DLD1 (cell line): ENCODE measurements around the gene DCHS2.

Source experiments
- in situ Hi-C: cut with HindIII; loops from 2 replicates; pipeline ENCODE4 v1.10.0; 2017; ENCODE audit warnings: low sequenced_read_pairs

DCHS2 gene

DNA sequence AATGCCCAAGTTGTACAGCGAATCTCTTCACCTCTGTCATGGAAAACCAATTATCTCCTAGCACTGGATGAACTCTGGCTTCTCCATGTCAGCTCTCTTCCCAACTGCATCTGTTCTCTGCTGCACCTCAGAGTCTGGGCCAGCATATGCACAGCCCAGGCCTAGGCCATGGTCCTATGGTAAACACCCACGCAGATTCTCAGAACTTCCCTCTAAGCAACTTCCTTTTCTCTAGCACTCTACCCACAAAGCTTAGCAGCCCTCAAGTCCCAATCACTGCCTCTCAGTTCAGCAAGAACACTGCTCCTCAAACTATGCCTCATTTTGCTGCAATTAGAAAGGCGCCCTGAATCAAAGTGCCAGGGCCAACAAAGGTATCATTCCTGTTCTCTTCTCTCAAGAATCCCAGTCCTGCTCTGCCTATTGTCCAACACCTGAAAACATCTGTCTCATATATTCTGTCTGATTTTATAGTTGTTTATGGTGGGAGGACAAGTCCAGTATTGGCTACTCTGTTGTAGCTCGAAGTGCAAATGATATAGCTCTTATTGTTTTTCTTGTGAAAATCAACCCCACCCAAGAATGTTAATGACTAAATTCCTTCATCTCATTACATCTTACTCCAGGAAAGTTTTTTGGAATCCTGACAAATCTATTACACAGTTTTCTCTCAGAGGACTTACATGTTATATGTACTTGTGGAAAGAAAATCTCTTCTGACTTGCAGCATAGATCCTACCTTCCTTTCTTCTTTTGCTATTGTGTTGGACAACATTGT, 85.4 kb downstream of the DCHS2 start:
- in situ Hi-C loops = no loop called here

DNA sequence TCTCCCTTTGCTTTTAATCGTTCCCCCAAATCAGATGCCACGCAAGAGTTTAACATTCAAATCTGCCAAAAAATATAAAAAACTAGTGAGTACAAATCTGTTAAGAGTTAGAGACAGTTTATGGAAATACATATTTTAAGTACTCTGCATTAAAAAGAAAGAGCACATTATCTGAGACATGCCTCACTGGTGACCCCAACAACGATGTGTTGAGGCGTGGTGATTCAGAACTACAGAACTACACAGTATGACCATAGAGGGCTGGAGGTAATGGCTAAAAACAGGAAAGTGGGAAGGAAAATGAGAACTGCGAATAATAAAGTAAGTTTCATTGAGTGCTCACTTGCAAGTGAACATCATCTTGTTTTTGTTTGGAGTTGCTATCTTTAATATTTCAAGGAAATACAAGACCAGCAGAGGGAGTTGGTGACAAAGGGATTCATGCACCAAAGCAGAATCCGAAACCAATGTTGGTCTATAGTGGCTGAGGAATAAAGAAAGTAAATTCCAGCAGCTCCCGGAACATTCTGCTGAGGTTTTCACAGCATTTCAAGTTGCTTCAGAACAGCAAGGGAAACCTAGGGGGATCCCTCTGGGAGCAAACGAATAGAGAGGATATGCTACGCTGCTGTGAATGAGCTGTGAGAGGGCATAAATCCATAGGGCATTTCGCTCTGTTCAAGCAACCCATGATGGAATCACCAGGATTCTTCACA, 92.2 kb downstream of the DCHS2 start:
- in situ Hi-C loops = no loop called here

DNA sequence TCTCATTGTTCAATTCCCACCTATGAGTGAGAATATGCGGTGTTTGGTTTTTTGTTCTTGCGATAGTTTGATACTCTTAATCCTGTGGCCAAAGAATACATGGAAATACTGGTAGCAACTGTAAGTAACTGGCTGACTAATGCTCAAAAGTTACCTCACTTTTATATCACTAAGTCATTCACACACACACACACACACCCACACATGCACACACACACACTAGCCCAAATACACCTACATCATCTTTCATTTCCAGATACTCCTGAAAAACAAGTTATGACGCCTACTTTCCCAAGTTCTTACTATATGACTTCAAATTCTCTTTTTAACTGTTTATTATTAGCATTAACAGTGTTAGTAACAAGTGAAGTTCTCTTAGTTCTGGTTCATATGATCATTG, 101.3 kb downstream of the DCHS2 start:
- in situ Hi-C loops = no loop called here

DNA sequence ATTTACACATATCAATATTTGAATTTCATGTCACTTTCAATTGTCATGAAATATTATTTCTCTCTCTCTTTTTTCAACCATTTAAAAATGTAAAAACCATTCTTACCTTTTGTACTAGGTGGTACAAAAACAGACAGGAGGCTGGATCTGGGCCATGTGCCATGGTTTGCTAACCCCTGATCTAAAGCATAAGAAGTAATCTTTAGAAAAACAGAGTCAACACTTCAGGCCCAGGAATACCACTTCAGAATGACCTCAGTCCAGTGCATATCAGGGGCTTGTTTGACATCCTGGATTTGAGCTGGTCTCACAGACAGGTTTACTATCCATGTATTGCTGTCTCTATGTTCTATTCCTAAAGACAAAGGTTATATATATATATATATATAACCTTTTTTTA, 102.5 kb downstream of the DCHS2 start:
- in situ Hi-C loops = no loop called here

DNA sequence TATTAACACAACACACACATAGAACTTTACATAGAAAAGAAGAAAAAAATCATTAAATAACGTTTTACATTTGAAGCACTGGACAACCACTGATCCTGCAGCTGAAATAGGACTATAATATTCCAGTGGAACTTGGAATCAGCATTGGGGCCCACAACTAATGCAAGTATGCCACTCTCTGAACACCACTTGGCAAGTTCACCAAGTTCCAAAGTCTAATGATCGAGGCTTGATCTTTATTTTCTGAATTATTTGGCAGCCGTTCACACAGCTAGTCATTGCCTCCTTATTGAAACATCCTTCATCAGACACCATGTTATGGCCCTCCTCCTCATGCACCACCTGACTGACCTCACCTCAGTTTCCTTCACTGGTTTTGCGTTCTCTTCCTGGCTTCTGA, 107.6 kb downstream of the DCHS2 start:
- in situ Hi-C loops = no loop called here

DNA sequence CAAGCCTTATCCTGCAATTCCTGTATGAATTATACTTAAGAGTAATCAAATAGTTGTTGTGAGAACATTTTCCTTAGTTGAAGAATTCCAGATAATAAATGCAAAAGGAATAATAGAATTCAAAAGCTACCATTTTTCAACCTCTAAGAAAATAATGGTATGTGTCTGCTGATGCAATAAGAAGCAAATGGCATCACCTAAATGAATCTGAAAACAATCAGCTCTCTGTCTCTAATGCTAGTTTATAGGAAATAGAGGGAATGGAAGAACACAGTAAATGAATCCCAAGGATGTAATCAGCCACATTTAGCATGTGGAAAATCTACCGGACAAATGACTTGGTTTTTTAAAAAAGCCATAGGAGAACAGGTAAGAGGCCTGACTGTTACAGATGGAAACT, 115.1 kb downstream of the DCHS2 start:
- in situ Hi-C loops = no loop called here

DNA sequence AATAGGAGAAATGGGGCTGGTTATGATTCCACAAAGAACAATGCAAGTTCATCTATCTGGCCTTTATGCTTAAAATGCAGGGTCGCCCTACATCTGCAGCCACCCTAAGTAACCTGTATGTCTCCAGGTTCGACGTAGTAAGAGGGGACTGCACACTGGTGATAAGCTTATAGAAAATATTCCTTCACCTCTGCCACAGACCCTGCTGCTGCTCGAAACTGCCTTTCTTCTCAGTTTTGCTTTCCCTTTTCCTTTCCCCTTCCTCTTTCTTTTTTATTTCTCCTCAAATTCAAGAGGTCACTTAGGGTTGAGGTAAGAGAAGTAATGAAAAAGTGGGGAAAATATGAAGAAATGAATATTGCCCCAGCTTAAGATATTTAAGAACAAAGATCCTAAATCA, 123.5 kb downstream of the DCHS2 start:
- in situ Hi-C loops = no loop called here

DNA sequence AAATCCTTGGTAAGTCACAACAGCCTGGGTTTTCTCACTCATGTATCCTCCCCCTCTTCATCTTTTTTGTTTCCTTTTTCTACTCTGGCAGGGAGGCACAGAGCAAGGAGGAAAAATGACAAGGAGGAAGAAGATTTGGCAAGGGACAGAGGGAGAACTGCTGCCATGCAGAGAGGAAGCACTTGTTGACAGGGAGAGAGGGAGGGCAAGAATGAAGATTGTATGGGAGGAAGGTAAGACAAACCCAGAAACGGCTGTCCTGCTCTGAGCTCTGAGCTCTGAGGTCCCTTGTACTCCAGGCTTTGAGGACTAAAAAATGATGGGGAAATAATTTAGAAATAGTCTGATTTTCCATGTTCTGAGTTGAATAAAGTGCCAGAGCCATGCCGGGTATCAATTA, 123.9 kb downstream of the DCHS2 start:
- in situ Hi-C loops = no loop called here

DNA sequence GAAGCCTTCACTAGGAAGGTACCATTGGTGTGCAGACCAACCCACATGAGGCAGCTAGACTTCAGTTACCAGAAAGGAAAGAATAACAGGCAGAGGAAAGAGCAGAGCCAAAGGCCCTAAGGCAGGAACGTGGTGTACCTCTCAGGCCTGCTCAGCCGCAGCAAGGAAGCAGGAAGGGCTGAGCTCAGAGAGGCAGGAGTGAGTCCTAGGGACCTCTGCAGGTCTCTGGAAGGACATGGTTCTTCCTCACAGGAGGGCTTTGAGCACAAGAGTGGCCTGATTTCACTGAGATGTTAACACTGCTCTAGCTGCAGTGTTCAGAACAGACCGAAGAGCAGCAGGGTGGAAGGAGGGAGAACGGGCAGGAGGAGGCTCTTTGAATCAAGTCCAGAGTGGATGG, 124.6 kb downstream of the DCHS2 start:
- in situ Hi-C loops = no loop called here

DNA sequence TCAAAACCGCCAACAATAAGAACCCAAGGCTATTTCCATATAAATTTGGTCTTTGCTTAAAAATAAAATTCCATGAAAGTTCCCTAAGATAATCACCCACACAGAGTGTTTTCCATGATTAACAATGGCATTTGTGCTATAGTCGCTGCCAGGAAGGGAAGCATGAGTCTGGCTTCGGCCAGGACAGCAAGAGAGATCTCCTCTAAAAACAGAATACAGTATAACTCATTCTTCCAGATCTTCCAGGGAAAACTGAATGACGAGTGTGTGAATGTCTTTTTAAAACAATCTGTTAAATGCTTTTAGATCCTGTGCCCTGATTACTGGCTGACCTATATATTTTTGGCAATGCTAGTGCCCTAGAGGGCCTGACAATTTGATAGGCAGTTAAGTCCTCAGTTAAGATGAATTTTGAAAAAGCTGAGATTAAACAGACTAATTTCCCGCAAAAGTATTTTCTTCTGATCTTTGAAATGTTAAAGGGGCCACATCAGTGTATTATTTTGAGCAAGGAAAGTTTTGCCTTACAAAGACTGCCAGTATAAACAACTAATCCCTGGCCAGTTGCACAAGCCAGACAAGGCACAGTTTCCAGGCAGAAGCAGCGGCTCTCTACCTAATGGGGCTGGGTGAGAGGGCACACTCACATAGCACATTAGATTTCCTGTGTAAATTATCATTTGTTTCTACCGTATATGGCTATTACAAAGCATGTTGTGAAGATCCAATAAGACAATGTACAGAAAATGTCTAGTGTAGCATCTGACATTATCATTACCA, 127.3 kb downstream of the DCHS2 start:
- in situ Hi-C loops = no loop called here

DNA sequence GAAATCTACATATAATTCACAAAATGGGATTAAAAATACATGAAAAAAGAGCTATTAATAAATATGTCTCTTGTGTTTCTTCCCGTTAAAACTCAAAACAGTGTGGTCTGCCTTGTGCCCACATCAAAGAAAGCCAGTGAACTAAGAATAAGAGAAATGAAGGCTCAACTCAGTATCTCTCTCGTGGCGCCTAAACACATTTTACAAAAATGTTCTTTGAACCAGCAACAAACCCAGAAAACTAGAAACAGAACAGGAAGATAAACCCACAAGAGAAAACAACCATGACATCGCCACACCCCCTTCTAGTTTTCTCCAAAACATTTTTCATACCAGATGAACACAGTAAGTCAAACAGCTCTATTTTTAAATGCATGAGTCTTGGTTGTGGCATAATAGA, 130.1 kb downstream of the DCHS2 start:
- in situ Hi-C loops = no loop called here

DNA sequence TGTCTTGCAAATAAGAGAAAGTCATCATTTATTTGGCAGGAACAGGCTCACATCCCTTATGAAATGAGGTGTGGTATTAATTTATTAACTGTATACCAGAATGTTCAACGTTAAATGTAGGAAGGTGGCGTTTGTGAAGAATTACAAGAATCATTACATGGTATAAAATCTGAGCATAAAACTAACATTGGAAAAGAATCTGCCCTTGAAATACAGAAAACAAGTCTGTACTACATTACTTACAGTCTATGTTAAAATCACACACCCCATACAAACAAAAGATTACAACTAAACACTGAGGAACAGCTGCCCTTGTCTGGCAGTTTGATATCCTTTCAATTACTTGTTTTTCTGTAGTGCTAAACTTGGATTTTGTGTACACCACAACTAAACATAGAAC, 131.1 kb downstream of the DCHS2 start:
- in situ Hi-C loops = no loop called here

DNA sequence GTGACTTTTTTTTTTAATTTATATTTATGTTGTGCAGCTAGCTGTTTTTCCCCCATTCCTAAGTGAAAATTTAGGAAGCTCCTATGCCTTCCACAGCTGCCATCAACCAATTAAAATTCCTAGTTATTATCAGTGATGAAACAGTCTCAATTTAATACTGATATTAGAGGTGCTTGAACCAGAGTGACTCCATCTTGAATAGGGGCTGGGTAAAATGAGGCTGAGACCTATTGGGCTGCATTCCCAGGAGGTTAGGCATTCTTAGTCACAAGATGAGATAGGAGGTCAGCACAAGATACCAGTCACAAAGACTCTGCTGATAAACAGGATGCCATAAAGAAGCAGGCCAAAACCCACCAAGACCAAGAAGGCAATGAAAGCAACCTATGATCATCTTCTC, 136.7 kb downstream of the DCHS2 start:
- in situ Hi-C loops = no loop called here

DNA sequence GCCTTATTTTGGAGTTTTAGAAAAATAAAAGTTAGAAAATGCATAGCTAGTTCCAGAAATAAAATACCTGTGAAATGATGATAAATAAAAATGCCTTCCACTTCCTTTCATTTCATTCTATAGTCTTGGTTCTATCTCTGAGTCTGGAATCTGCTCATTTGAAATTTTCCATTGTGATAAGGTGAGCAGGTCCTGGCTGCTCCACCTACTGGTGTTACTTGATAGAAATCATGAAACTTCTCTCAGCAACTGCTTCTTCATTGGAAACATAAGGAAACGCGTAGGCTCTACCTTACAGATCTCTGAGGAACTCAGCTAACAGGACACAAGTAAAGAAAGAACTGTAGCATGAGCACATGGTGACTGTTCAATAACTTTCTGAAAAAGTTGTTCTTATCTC, 141.8 kb downstream of the DCHS2 start:
- in situ Hi-C loops = no loop called here

DNA sequence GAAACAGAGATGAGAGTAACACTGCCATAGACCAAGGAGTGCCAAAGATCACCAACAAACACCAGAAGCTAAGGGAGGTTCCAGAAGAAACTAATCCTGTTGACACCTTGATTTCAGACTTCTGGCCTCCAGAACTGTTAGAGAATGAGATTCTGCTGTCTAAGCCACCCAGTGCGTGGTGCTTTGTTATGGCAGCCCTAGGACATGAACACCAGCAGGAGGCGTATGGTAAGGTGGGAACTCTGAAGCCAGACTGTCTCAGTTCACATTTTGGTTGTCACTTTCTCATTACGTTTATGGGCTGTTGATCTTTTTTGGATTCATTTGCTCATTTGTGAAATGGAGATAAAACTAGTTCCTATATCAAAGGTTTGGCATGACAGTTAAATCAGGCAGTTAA, 142.9 kb downstream of the DCHS2 start:
- in situ Hi-C loops = no loop called here

DNA sequence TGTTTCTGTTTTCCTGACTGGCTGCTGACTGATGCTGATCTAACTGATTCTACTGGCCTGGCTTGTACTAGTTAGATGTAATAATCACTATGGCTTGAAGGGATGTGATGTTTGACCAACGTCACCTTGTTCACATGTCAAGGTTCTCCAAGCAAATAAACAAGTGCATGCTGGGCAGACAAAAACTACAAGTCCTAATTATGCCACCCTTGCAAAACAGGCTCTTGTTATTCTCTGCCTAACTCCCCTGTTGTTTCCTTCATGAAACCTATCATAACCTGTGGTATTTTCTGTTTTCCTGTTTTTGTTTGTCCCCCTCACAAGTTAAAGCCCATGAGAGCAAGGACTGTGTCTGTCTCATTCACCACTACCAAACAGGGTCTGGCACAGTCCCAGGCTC, 146.2 kb downstream of the DCHS2 start:
- in situ Hi-C loops = no loop called here

DNA sequence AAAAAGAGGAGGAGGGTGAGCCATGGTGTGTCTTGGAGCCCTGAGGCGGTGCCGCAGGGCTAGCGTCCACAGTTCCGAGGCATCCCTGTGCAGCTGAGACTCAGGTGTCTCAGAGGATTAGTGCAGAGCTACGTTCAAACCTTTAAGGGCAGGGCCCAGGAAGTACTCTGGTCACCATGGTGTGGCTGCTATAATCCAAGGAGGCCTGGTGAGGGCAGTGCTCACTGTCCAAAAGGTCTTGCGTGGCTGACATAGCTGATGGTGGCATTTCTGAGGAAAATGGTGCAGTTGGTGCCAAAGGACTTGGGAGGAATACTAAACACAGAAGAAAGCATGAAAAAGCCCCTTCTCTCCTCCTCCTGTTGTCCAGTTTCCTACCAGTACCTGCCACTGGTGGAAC, 146.9 kb downstream of the DCHS2 start:
- in situ Hi-C loops = no loop called here

DNA sequence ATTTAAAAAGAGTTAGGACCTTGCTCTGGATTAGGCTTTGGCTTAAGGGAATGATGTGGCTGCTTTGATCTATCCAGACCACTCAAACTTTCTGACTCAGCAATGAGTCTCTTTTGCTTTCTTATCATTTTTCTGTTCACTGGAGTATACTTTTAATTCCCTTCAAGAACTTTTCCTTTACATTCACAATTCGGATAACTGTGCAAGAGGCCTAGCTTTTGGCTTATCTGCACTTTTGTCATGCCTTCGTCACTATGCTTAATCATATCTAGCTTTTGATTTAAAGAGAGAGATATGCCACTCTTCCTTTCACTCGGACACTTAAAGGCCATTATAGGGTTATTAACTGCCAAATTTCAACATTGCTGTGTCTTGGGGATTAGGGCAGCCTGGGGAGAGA, 147.9 kb downstream of the DCHS2 start:
- in situ Hi-C loops = no loop called here

DNA sequence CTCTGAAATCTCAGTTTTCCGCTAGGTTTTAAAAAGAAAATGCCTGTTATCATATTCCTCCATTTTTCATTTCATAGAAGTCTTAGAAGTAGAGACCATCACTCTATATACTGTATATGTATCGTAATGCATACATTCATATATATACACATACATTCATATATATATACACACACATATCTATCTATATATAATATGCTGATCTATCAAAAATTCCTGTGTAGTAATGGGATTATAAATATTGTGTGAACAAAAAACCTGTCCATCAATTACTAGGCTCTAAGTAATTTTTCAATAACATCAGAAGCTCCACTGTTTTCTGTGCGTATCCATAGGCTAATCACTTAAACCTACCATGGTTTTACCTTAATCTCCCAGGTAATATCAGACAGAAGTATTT, 150.2 kb downstream of the DCHS2 start:
- in situ Hi-C loops = no loop called here

DNA sequence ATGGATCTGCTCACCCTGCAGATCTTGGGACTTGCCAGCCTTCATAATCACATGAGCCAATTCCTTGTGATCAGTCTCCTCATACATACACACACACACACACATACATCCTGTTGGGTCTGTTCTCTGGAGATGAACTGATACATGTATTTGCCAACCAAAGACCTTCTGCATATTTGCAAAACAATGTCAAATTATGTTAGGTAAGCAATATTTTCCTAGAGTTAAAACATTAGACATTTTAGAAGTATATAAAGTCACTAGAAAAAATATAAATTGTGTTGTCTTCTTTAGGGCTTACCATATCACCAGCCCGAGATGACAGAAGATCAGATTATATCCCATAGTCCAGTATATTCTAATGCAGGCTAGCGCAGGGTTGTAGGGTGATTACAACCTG, 156.0 kb downstream of the DCHS2 start:
- in situ Hi-C loops = no loop called here

DNA sequence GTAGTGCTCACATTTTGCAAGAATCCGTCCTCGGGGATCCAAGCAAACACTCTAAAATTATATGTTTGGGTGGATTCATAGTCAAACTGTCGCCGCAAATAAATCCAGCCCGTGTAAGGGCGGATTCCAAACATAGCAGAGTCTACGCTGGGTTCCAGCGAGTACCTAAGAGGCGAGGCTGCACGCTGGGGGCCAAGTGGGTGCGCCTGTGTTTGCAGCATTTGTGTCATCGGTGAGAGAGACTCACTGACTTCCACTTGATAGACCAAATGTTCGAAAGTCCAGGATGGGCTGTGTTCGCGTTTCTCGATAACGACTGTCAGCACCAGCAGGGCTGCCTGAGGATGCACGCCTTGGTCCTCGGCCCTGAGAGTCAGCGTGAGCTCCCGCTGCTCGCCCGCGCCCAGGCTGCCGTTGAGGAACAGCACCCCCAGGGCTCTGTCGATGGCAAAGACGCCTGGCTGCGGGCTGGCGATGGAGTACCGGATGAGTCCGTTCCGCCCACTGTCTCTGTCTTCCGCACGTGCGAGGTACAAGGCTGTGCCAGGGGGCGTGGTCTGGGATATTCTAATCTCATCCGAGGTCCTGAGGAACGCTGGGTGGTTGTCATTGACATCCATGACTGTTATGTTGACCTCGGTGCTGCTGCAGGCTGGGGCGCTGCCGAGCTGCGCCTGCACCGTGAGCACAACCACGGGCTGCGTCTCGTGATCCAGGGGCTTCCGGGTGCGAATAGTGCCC, 158.7 kb downstream of the DCHS2 start:
- in situ Hi-C loops = no loop called here
